Fibroblast of gingiva (primary cell): ENCODE measurements around the gene MEIS1.

Source experiments
- DNase-seq: peaks from one replicate; pipeline ENCODE4 v3.0.0-alpha.2; 2011; ENCODE audit warnings: low read depth

Gene MEIS1

GRCh38 chr2:66580166-66581049 is 145.5 kb downstream of the MEIS1 start:
- no peak for DNase-seq

- no peak for DNase-seq
Measured at GRCh38 chr2:66581339-66582103, 146.6 kb downstream of the MEIS1 start.

GRCh38 chr2:66582104-66582986 is 147.4 kb downstream of the MEIS1 start:
- no peak for DNase-seq

- no peak for DNase-seq
Measured at GRCh38 chr2:66582987-66583880, 148.3 kb downstream of the MEIS1 start.

GRCh38 chr2:66583881-66584280 is 149.0 kb downstream of the MEIS1 start:
- DNase-seq, result no peak

- no peak for DNase-seq
Measured at GRCh38 chr2:66585587-66585986, 150.7 kb downstream of the MEIS1 start.

GRCh38 chr2:66587216-66587615 is 152.3 kb downstream of the MEIS1 start:
- no peak for DNase-seq

GRCh38 chr2:66594001-66594400 is 159.1 kb downstream of the MEIS1 start:
- no peak for DNase-seq

- DNase-seq, result no peak
Measured at GRCh38 chr2:66595556-66595955, 160.6 kb downstream of the MEIS1 start.

GRCh38 chr2:66596256-66596655 is 161.3 kb downstream of the MEIS1 start:
- DNase-seq, result no peak

- no peak for DNase-seq
Measured at GRCh38 chr2:66601624-66602023, 166.7 kb downstream of the MEIS1 start.

GRCh38 chr2:66602341-66602740 is 167.4 kb downstream of the MEIS1 start:
- no peak for DNase-seq

GRCh38 chr2:66604326-66604725 is 169.4 kb downstream of the MEIS1 start:
- no peak for DNase-seq

GRCh38 chr2:66604976-66605375 is 170.1 kb downstream of the MEIS1 start:
- DNase-seq, result no peak

- no peak for DNase-seq
Measured at GRCh38 chr2:66607152-66607551, 172.2 kb downstream of the MEIS1 start.
